ENCODE data around the gene ATP8A1.

ATP8A1 gene

GRCh38 chr4:42366959-42367358 is 289.9 kb downstream of the ATP8A1 start:
- DNase-seq (ENCODE audit: low read depth in 2 of 2): no peak

GRCh38 chr4:42364266-42365053 is 292.4 kb downstream of the ATP8A1 start:
- no peak for DNase-seq (ENCODE audit: low read depth in 2 of 2)

GRCh38 chr4:42363614-42364013 is 293.3 kb downstream of the ATP8A1 start:
- no peak for DNase-seq (ENCODE audit: low read depth in 2 of 2)

- DNase-seq (ENCODE audit: low read depth in 2 of 2): no peak
Observed at GRCh38 chr4:42362591-42362990, 294.3 kb downstream of the ATP8A1 start.

- no peak for DNase-seq (ENCODE audit: low read depth in 2 of 2)
Observed at GRCh38 chr4:42361456-42361855, 295.4 kb downstream of the ATP8A1 start.

- no peak for DNase-seq (ENCODE audit: low read depth in 2 of 2)
Observed at GRCh38 chr4:42360256-42360669, 296.6 kb downstream of the ATP8A1 start.

- no peak for DNase-seq (ENCODE audit: low read depth in 2 of 2)
Observed at GRCh38 chr4:42359711-42360110, 297.2 kb downstream of the ATP8A1 start.

Measured in stimulated activated CD4-positive, alpha-beta T cell treated with anti-CD3 and anti-CD28 coated beads, Interleukin-15, amount 100 ng/mL, for 48 hours (primary cell).